GM19395 (cell line): Measurements from ENCODE around the gene SAP130.

Experiments
- ATAC-seq: cut with Tn5 transposase; IDR thresholded peaks from one replicate; pipeline ENCODE4 v1.9.1; 2021; ENCODE audit warnings: mild to moderate bottlenecking, moderate library complexity; ENCODE audit not compliant: unreplicated experiment

Gene SAP130

GRCh38 chr2:128027801-128028667, at the start of gene SAP130:
SAP130 (minus strand) TSS chr2:128028059; CDS start chr2:128026292, 1,767 bp downstream.
- peak; percentile 75 for ATAC-seq

GRCh38 chr2:128076461-128077106, 48.7 kb upstream of the SAP130 start:
- ATAC-seq = no peak

GRCh38 chr2:128073278-128073677, 45.4 kb upstream of the SAP130 start:
- ATAC-seq = no peak

- no peak for ATAC-seq
Observed at GRCh38 chr2:128069769-128070168, 41.9 kb upstream of the SAP130 start.

- no peak for ATAC-seq
Observed at GRCh38 chr2:128064353-128064752, 36.5 kb upstream of the SAP130 start.

GRCh38 chr2:128062571-128062970, 34.7 kb upstream of the SAP130 start:
- no peak for ATAC-seq

DNA sequence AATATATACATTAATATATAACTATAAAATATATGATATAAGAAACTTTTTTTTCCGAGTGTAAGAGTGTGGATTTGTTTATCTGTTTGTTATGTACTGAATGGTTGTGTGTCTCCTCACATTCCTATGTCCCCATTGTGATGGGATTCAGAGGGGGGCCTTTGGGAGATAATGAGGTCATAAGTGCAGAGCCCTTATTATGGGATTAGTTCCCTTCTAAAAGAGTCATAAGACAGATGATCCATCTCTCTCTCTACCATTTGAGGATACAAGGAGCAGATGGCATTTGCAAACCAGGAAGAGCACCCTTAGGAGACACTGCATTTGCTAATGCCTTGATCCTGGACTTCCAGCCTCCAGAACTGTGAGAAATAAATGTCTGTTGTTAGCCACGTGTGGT, 30.3 kb upstream of the SAP130 start:
- no peak for ATAC-seq

DNA sequence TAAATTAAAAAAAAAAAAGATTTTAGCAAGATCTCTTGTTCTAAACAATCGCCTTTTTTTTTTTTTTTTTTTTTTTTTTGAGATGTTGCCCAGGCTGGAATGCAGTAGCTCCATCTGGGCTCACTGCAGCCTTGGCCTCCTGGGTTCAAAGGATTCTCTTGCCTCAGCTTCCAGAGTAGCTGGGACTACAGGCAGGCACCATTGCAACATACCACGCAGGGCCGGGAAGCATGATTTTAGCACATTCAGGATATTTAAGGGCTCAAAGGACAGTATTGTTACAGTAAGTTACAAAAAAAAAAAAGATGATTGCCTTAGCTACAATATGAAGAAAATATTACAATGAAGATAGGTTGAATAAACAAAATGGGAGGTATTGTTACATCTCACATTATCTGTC, 29.5 kb upstream of the SAP130 start:
- no peak for ATAC-seq

- no peak for ATAC-seq
Observed at GRCh38 chr2:128054104-128054885, 26.4 kb upstream of the SAP130 start.

- no peak for ATAC-seq
Observed at GRCh38 chr2:128053331-128053730, 25.5 kb upstream of the SAP130 start.

DNA sequence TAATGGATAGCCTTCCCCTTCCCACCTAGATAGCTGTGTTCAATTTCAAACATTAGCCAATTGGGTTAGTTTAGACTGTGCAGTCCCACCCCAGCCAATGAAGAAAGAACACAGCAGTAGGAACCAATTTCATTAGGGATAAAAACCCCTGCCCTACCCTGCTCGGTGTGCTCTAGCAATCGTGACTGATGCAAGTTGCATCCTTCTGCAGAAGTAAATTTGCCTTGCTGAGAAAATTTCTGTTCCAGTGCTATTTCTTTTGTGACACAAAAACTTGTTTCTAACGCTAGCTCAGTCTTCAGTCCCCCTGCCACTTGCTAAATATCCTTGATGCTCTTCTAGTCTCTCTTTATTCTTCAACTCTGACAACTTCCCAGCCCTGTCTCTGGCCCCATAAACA, 15.2 kb upstream of the SAP130 start:
- ATAC-seq = no peak

GRCh38 chr2:128041561-128041960, 13.7 kb upstream of the SAP130 start:
- ATAC-seq = no peak

- ATAC-seq = no peak
Observed at GRCh38 chr2:128040166-128040771, 12.4 kb upstream of the SAP130 start.

GRCh38 chr2:128039535-128039934, 11.7 kb upstream of the SAP130 start:
- no peak for ATAC-seq

DNA sequence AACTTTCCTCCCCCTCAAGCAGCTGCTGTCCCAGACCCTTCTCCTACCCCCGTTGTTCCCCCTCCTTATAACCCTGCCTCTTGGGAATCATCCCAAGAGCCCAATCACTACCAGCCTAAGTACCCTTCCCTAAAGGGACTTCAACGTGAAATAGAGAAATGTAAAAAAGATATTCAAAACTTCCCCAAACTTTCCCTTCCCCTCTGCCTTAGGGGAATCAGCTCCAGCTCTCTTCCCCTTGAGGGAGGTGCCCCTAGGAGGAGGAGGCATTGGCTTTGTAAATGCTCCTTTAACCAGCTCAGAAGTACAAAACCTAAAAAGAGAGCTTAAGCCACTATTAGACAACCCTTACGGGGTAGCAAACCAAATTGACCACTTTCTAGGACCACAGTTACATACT, 10.6 kb upstream of the SAP130 start:
- ATAC-seq = no peak

GRCh38 chr2:128037649-128038048, 9.8 kb upstream of the SAP130 start:
- no peak for ATAC-seq

DNA sequence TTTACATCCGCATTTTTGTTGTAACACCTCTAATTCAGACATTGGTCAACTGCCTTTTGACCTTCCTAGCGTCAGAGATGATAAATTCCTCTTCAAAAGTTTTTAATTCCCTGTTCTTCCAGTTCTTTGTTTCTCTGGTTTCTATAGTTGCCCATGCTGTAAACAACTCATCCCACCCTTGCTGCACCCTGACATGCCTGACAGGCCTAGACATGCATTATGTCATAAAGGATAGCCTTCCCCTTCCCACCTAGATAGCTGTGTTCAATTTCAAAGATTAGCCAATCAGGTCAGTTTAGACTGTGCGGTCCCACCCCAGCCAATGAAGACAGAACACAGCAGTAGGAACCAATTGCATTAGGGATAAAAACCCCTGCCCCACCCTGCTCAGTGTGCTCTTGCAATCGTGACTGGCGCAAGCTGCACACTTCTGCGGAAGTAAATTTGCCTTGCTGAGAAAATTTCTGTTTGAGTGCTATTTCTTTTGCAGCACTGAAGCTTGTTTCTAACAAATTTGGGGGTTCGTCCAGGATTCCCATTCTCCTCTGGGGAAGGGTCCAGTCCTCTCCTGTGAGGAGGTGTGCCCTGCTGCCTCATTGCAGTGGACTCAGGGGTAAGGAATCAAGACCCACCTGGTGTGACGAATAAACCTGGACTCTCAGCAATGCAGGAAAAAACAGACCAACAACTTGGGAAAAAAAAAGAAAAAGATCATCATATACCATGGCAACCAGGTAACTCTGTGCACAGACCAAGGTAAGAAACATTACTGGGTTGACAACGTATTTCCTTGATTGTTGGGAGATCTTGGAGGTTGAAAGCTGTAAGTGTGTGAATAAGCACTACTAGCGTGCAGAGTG, 9.1 kb upstream of the SAP130 start:
- no peak for ATAC-seq

GRCh38 chr2:128032092-128032491, 4.2 kb upstream of the SAP130 start:
- ATAC-seq = no peak

GRCh38 chr2:128028668-128029054, 802 bp upstream of the SAP130 start:
- ATAC-seq = no peak

- ATAC-seq = peak; percentile 86
Observed at GRCh38 chr2:128027278-128027800, 520 bp downstream of the SAP130 start.
